Measurements from ENCODE around the gene SLC17A6. TPM values are rescaled to one million over a fixed set of nuclear protein-coding genes. Genes with fewer than 3 reads are reported as not detected.

The SLC17A6 gene
- total RNA-seq, 1 experiment from 2014 or later = 0.24 TPM

DNA sequence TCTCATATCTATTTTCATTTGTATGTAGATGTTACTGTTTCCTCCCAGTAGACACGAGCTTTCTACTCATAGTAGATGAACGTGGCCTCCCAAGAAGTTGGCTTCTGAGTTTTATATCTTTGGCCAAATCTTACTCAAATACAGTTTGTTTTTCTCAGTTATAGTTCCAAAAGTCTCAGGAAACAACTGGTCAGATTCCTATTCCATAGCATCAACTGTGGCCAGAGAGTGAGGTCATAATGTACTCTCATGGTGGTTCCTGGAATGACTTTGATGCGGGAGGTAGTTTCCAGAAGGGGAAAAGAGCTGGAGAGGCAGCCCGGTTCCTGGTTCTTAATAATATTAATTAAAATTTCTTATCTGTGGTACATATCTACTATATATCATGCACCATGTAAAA, 77.3 kb downstream of the SLC17A6 start (continued):
- TF ChIP-seq, protein P1, sequence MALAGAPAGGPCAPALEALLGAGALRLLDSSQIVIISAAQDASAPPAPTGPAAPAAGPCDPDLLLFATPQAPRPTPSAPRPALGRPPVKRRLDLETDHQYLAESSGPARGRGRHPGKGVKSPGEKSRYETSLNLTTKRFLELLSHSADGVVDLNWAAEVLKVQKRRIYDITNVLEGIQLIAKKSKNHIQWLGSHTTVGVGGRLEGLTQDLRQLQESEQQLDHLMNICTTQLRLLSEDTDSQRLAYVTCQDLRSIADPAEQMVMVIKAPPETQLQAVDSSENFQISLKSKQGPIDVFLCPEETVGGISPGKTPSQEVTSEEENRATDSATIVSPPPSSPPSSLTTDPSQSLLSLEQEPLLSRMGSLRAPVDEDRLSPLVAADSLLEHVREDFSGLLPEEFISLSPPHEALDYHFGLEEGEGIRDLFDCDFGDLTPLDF (CRISPR knock-in tag; IDR thresholded peaks at IDR 0.05) = no peak
- TF ChIP-seq NFATC4 (CRISPR knock-in tag; IDR thresholded peaks at IDR 0.05) (no peak), ELF4 (CRISPR knock-in tag; IDR thresholded peaks at IDR 0.05; ENCODE audit: low read depth) (no peak), NFYB (CRISPR knock-in tag; conservative IDR thresholded peaks at IDR 0.05; ENCODE audit: low read depth) (no peak), GTF2I (CRISPR knock-in tag; conservative IDR thresholded peaks at IDR 0.05) (no peak)
- TF ChIP-seq, protein P2, sequence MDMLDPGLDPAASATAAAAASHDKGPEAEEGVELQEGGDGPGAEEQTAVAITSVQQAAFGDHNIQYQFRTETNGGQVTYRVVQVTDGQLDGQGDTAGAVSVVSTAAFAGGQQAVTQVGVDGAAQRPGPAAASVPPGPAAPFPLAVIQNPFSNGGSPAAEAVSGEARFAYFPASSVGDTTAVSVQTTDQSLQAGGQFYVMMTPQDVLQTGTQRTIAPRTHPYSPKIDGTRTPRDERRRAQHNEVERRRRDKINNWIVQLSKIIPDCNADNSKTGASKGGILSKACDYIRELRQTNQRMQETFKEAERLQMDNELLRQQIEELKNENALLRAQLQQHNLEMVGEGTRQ (CRISPR knock-in tag; IDR thresholded peaks at IDR 0.05) = no peak
- TF ChIP-seq, protein P3, sequence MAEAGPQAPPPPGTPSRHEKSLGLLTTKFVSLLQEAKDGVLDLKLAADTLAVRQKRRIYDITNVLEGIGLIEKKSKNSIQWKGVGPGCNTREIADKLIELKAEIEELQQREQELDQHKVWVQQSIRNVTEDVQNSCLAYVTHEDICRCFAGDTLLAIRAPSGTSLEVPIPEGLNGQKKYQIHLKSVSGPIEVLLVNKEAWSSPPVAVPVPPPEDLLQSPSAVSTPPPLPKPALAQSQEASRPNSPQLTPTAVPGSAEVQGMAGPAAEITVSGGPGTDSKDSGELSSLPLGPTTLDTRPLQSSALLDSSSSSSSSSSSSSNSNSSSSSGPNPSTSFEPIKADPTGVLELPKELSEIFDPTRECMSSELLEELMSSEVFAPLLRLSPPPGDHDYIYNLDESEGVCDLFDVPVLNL (CRISPR knock-in tag; IDR thresholded peaks at IDR 0.05; ENCODE audit: borderline replicate concordance, low read depth) = no peak
- TF ChIP-seq, protein P4, sequence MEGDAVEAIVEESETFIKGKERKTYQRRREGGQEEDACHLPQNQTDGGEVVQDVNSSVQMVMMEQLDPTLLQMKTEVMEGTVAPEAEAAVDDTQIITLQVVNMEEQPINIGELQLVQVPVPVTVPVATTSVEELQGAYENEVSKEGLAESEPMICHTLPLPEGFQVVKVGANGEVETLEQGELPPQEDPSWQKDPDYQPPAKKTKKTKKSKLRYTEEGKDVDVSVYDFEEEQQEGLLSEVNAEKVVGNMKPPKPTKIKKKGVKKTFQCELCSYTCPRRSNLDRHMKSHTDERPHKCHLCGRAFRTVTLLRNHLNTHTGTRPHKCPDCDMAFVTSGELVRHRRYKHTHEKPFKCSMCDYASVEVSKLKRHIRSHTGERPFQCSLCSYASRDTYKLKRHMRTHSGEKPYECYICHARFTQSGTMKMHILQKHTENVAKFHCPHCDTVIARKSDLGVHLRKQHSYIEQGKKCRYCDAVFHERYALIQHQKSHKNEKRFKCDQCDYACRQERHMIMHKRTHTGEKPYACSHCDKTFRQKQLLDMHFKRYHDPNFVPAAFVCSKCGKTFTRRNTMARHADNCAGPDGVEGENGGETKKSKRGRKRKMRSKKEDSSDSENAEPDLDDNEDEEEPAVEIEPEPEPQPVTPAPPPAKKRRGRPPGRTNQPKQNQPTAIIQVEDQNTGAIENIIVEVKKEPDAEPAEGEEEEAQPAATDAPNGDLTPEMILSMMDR (IDR thresholded peaks at IDR 0.05) = no peak
- TF ChIP-seq, protein P5, sequence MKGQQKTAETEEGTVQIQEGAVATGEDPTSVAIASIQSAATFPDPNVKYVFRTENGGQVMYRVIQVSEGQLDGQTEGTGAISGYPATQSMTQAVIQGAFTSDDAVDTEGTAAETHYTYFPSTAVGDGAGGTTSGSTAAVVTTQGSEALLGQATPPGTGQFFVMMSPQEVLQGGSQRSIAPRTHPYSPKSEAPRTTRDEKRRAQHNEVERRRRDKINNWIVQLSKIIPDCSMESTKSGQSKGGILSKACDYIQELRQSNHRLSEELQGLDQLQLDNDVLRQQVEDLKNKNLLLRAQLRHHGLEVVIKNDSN (CRISPR knock-in tag; IDR thresholded peaks at IDR 0.05) = no peak
- TF ChIP-seq, protein P6, sequence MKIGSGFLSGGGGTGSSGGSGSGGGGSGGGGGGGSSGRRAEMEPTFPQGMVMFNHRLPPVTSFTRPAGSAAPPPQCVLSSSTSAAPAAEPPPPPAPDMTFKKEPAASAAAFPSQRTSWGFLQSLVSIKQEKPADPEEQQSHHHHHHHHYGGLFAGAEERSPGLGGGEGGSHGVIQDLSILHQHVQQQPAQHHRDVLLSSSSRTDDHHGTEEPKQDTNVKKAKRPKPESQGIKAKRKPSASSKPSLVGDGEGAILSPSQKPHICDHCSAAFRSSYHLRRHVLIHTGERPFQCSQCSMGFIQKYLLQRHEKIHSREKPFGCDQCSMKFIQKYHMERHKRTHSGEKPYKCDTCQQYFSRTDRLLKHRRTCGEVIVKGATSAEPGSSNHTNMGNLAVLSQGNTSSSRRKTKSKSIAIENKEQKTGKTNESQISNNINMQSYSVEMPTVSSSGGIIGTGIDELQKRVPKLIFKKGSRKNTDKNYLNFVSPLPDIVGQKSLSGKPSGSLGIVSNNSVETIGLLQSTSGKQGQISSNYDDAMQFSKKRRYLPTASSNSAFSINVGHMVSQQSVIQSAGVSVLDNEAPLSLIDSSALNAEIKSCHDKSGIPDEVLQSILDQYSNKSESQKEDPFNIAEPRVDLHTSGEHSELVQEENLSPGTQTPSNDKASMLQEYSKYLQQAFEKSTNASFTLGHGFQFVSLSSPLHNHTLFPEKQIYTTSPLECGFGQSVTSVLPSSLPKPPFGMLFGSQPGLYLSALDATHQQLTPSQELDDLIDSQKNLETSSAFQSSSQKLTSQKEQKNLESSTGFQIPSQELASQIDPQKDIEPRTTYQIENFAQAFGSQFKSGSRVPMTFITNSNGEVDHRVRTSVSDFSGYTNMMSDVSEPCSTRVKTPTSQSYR (CRISPR knock-in tag; IDR thresholded peaks at IDR 0.05) = no peak

DNA sequence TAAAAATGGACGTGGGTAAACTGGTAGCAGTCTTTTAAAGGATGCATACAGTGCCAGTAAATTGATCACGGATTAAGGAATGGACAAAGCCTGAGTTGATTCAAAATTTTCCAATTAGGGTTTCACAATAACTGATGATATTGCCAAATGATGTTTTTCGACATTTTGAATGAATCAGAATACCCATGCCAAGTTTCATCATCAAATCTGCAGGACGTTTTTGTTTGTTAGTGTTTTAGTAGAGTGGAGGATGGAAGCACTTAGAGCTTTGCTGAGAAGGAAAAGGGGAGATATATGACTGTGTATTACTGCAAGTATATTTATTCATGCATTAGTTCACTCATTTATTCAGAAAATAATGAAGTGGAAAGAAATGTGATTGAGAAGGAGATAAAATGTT, 78.3 kb downstream of the SLC17A6 start:
- H3K4me1 Mint-ChIP-seq = no peaks in the 10 kb centered on the region
- no peak overlapping the region for H3K4me3 Mint-ChIP-seq
- H3K27me3 Mint-ChIP-seq (ENCODE audit: low read depth) = no peaks in the 10 kb centered on the region
- no peaks in the 10 kb centered on the region for H3K9me3 Mint-ChIP-seq
- ATAC-seq = no peak
- no peaks in the 10 kb centered on the region for H3K36me3 Mint-ChIP-seq
- CTCF ChIA-PET = no interaction called here
- POLR2A ChIA-PET = no interaction called here
- DNase-seq (ENCODE audit: low spot score) = no peak
- no peak overlapping the region for H3K27ac Mint-ChIP-seq
- TF ChIP-seq TCF7 (CRISPR knock-in tag; IDR thresholded peaks at IDR 0.05; ENCODE audit: low read depth) (no peak), SMAD4 (CRISPR knock-in tag; IDR thresholded peaks at IDR 0.05) (no peak), CREM (CRISPR knock-in tag; IDR thresholded peaks at IDR 0.05) (no peak), MXD4 (CRISPR knock-in tag; IDR thresholded peaks at IDR 0.05; ENCODE audit: borderline replicate concordance) (no peak), SP1 (CRISPR knock-in tag; conservative IDR thresholded peaks at IDR 0.05) (no peak), OVOL2 (CRISPR knock-in tag; IDR thresholded peaks at IDR 0.05; ENCODE audit: borderline replicate concordance) (no peak), TEAD4 (CRISPR knock-in tag; IDR thresholded peaks at IDR 0.05) (no peak), NR3C1 (CRISPR knock-in tag; conservative IDR thresholded peaks at IDR 0.05; ENCODE audit: low read depth) (no peak)
- TF ChIP-seq, protein P1 (CRISPR knock-in tag; IDR thresholded peaks at IDR 0.05) = no peak
- TF ChIP-seq, protein P7, sequence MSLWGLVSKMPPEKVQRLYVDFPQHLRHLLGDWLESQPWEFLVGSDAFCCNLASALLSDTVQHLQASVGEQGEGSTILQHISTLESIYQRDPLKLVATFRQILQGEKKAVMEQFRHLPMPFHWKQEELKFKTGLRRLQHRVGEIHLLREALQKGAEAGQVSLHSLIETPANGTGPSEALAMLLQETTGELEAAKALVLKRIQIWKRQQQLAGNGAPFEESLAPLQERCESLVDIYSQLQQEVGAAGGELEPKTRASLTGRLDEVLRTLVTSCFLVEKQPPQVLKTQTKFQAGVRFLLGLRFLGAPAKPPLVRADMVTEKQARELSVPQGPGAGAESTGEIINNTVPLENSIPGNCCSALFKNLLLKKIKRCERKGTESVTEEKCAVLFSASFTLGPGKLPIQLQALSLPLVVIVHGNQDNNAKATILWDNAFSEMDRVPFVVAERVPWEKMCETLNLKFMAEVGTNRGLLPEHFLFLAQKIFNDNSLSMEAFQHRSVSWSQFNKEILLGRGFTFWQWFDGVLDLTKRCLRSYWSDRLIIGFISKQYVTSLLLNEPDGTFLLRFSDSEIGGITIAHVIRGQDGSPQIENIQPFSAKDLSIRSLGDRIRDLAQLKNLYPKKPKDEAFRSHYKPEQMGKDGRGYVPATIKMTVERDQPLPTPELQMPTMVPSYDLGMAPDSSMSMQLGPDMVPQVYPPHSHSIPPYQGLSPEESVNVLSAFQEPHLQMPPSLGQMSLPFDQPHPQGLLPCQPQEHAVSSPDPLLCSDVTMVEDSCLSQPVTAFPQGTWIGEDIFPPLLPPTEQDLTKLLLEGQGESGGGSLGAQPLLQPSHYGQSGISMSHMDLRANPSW (CRISPR knock-in tag; conservative IDR thresholded peaks at IDR 0.05; ENCODE audit: low read depth) = no peak
